Stimulated activated naive B cell treated with anti-CD40 and anti-IgM and Interleukin-4, amounts not matched to agents 10 μg/mL and 1 μg/mL and 100 μg/mL, for 72 hours (primary cell): ENCODE results near the gene BANP.
"Not testable (repeated sequence)": the region's sequence is repeated elsewhere in the genome, so short reads cannot be mapped to it uniquely, and the experiment has no call there.

ENCODE experiments used
- ATAC-seq, 2 donors: fragments of 150-1000 bp; cut with Tn5 transposase; replicated peaks; 2 replicates each; pipeline ENCODE4 v1.10.0; 2021; ENCODE audit warnings: moderate library complexity in 1 of 2
- DNase-seq: peaks from one replicate; pipeline ENCODE4 v3.0.0; 2021
- H3K27ac Mint-ChIP-seq: one replicate; pipeline ENCODE4 v1.8.0; 2022; ENCODE audit warnings: mild to moderate bottlenecking, mixed read lengths
- H3K27me3 Mint-ChIP-seq, 2 donors: one replicate each; pipeline ENCODE4 v1.8.0; 2022; ENCODE audit warnings: mixed read lengths in 2 of 2
- H3K36me3 Mint-ChIP-seq, 2 donors: one replicate each; pipeline ENCODE4 v1.8.0; 2022; ENCODE audit warnings: mixed read lengths in 2 of 2, mild to moderate bottlenecking in 1 of 2
- H3K4me1 Mint-ChIP-seq, 2 donors: one replicate each; pipeline ENCODE4 v1.8.0; 2022; ENCODE audit warnings: mixed read lengths in 2 of 2, mild to moderate bottlenecking in 1 of 2
- H3K4me3 Mint-ChIP-seq, 2 donors: one replicate each; pipeline ENCODE4 v1.8.0; 2022; ENCODE audit warnings: mild to moderate bottlenecking in 2 of 2, mixed read lengths in 2 of 2, moderate library complexity in 1 of 2
- H3K9me3 Mint-ChIP-seq, 2 donors: one replicate each; pipeline ENCODE4 v1.8.0; 2022; ENCODE audit warnings: mixed read lengths in 2 of 2, mild to moderate bottlenecking in 1 of 2

Gene BANP

DNA sequence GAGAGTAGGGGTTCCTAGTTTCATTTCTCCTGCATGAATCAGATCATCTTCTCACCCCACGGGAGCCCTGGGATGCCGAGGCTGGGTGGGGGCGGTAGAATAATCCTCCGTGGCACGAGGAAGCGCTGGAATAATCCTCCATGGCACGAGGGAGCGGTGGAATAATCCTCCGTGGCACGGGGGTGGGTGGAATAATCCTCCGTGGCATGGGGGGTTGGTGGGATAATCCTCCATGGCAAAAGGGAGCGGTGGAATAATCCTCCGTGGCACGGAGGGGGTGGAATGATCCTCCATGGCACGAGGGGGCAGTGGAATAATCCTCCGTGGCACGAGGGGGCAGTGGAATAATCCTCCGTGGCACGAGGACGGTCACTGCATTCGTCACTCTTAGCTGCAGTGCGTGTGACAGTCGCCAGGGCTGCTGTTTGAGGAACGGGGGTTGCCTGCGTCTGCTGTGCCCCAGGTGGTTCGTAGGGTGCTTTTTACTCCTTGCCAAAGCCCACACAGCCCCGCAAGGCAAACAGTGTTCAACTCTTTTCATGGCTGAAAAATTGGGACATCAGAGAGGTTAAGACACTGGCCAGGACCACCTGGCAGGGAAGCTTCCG, 152.5 kb downstream of the BANP start:
- Mint-ChIP-seq H3K27me3 (peaks cover 26 to 33% of the 10 kb centered on the region in 2 donors), H3K4me3 (no peak overlapping the region), H3K27ac (no peak overlapping the region), H3K4me1 (peaks cover 12 to 16% of the 10 kb centered on the region in 2 donors), H3K9me3 (peaks cover under 1 to 4% of the 10 kb centered on the region in 2 donors), H3K36me3 (peaks cover 2% of the 10 kb centered on the region in 2 donors)
- DNase-seq (no peak), ATAC-seq (no peak)

DNA sequence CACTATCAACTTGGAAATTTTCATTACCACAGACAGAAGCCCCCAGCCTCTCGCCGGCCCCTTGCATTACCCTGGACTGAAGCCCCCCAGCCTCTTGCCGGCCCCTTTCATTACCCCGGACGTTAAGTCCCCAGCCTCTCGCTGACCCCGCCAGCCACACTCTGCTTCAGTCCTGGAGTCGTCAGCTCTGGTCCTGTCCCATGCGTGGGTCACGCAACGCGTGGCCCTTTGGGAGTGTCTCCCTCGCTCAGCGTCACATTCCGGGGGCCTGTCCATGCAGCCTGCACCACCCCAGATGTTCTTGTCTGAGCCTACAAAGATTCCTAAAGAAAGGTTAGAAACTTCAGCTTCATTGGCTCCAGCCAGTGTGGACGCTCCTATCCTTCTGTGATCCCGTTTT, 153.1 kb downstream of the BANP start:
- Mint-ChIP-seq H3K27me3 (peaks cover 19 to 27% of the 10 kb centered on the region in 2 donors), H3K4me1 (peaks cover 8 to 10% of the 10 kb centered on the region in 2 donors)
- H3K27ac Mint-ChIP-seq, H3K9me3 Mint-ChIP-seq, ATAC-seq, DNase-seq, H3K36me3 Mint-ChIP-seq, H3K4me3 Mint-ChIP-seq: not testable (repeated sequence)

DNA sequence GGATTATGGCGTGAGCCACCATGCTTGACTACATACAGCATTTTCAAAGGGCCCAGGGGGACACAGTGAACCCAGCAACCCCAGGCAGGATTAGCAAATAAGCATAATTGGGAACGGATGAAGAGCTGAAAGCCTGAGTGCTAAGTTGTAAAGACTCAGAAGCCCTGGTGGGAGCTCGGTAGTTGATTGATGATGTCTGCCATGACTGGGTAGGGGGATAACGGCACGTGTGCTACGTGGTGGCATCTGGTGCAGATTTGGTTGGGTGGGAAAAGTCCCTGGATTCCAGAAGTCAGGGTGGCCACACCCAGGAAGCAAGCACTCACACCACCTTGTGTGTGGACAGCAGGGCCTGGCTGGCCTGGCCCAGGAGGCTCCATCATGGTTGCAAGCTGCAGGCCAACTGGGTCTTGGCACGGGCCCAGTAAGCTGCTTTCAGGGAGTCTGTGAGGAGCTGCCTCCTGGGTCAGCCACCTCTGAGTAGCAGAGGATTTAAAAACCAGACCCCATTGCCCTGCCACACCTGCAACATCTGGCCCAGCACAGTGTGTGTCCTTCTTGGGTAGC, 154.4 kb downstream of the BANP start:
- Mint-ChIP-seq H3K4me1 (peaks cover 3 to 10% of the 10 kb centered on the region in 2 donors), H3K27me3 (peaks cover 9 to 14% of the 10 kb centered on the region in 2 donors)
- not testable (repeated sequence) for DNase-seq, H3K9me3 Mint-ChIP-seq, H3K36me3 Mint-ChIP-seq, ATAC-seq, H3K27ac Mint-ChIP-seq, H3K4me3 Mint-ChIP-seq

- not testable (repeated sequence) for H3K27ac Mint-ChIP-seq, ATAC-seq, H3K4me3 Mint-ChIP-seq, H3K27me3 Mint-ChIP-seq, H3K4me1 Mint-ChIP-seq, H3K9me3 Mint-ChIP-seq, H3K36me3 Mint-ChIP-seq, DNase-seq
These were observed 155.3 kb downstream of the BANP start for GRCh38 chr16:88106566-88106965.

- Mint-ChIP-seq H3K4me3 (no peak overlapping the region), H3K9me3 (peaks cover 2 to 4% of the 10 kb centered on the region in 2 donors), H3K27me3 (no peaks in the 10 kb centered on the region), H3K27ac (no peak overlapping the region), H3K4me1 (peaks cover 0 to 5% of the 10 kb centered on the region in 2 donors), H3K36me3 (peaks cover 0 to 2% of the 10 kb centered on the region in 2 donors)
- DNase-seq = no peak
- ATAC-seq = no peak
These were observed 157.5 kb downstream of the BANP start for GRCh38 chr16:88108762-88109161.

GRCh38 chr16:88109726-88110621, 158.7 kb downstream of the BANP start:
- H3K4me1 Mint-ChIP-seq, H3K27ac Mint-ChIP-seq, H3K27me3 Mint-ChIP-seq, DNase-seq, ATAC-seq, H3K9me3 Mint-ChIP-seq, H3K4me3 Mint-ChIP-seq, H3K36me3 Mint-ChIP-seq: not testable (repeated sequence)

GRCh38 chr16:88110875-88111494, 159.8 kb downstream of the BANP start:
- not testable (repeated sequence) for H3K36me3 Mint-ChIP-seq, DNase-seq, H3K4me3 Mint-ChIP-seq, H3K9me3 Mint-ChIP-seq, ATAC-seq, H3K27me3 Mint-ChIP-seq, H3K27ac Mint-ChIP-seq
- peaks cover 9 to 14% of the 10 kb centered on the region in 2 donors for H3K4me1 Mint-ChIP-seq

GRCh38 chr16:88111976-88112375, 160.7 kb downstream of the BANP start:
- ATAC-seq, H3K4me3 Mint-ChIP-seq, DNase-seq, H3K36me3 Mint-ChIP-seq, H3K9me3 Mint-ChIP-seq, H3K27ac Mint-ChIP-seq: not testable (repeated sequence)
- H3K27me3 Mint-ChIP-seq = peaks cover 5 to 14% of the 10 kb centered on the region in 2 donors
- peaks cover 9 to 14% of the 10 kb centered on the region in 2 donors for H3K4me1 Mint-ChIP-seq

- H3K36me3 Mint-ChIP-seq = no peaks in the 10 kb centered on the region
- peaks cover 9 to 14% of the 10 kb centered on the region in 2 donors for H3K4me1 Mint-ChIP-seq
- ATAC-seq (peak; percentile 39 to 53), DNase-seq (no peak)
- H3K4me3 Mint-ChIP-seq = no peak overlapping the region
- peaks cover 0 to 2% of the 10 kb centered on the region in 2 donors for H3K9me3 Mint-ChIP-seq
- H3K27ac Mint-ChIP-seq = no peak overlapping the region
- H3K27me3 Mint-ChIP-seq = peaks cover 5 to 24% of the 10 kb centered on the region in 2 donors
These were observed 162.4 kb downstream of the BANP start for GRCh38 chr16:88113545-88114045.

GRCh38 chr16:88114541-88115228, 163.5 kb downstream of the BANP start:
- H3K4me3 Mint-ChIP-seq = peak overlapping the region in 1 of 2 donors; percentile 12
- ATAC-seq = peak; percentile 55 to 57
- not testable (repeated sequence) for DNase-seq, H3K36me3 Mint-ChIP-seq, H3K9me3 Mint-ChIP-seq
- peaks cover 12 to 30% of the 10 kb centered on the region in 2 donors for H3K27me3 Mint-ChIP-seq
- peaks cover 9 to 14% of the 10 kb centered on the region in 2 donors for H3K4me1 Mint-ChIP-seq
- H3K27ac Mint-ChIP-seq = peak overlapping the region; percentile 7

- DNase-seq = no peak
These were observed 164.9 kb downstream of the BANP start for GRCh38 chr16:88116121-88116520.

DNA sequence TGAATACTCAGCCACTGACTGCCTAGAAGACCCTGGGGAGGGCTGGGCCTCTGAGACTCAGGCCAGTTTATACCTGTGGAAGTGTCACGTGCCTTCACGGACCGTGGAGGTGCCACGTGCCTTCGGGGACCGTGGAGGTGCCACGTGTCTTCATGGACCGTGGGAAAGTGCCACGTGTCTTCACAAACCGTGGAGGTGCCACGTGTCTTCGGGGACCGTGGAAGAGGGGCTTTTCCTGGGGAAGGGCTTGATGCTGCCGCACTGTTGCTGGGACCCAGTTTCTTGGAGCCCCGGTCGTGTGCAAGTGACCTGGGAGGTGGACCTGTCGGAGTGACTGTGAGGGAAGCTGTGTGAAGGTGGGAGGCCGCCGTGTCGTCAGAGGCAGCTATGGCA, 166.2 kb downstream of the BANP start:
- ATAC-seq (no peak), DNase-seq (no peak)

More at GRCh38 chr16:88116121-88116520, 164.9 kb downstream of the BANP start:
- H3K27ac Mint-ChIP-seq = no peak overlapping the region
- no peaks in the 10 kb centered on the region for H3K36me3 Mint-ChIP-seq
- ATAC-seq = no peak
- peaks cover 15 to 33% of the 10 kb centered on the region in 2 donors for H3K27me3 Mint-ChIP-seq
- peaks cover 9 to 14% of the 10 kb centered on the region in 2 donors for H3K4me1 Mint-ChIP-seq
- H3K9me3 Mint-ChIP-seq = no peaks in the 10 kb centered on the region
- H3K4me3 Mint-ChIP-seq = no peak overlapping the region

DNA sequence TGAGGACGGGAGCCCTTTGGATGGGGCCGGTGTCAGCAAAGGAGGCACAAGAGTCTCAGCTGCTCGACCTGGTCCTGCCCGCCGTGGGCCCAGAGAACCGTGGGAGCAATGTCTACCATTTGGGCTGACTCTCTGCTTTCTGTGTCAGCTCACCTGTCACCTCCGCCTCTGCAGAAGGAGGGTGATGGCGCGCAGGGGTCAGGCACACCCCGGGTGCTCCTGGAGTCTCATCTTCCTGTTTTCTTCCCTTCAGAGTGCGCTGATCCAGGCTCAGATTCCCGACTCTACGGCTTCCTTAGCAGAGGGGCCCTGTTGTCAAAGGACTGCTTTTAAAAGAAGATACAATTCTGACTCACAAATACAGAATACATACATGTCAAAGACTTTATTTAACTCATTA, 167.1 kb downstream of the BANP start:
- Mint-ChIP-seq H3K27me3 (peaks cover 15 to 33% of the 10 kb centered on the region in 2 donors), H3K4me3 (no peak overlapping the region), H3K4me1 (peaks cover 9% of the 10 kb centered on the region in 2 donors), H3K27ac (no peak overlapping the region), H3K36me3 (no peaks in the 10 kb centered on the region), H3K9me3 (peaks cover 2 to 7% of the 10 kb centered on the region in 2 donors)
- ATAC-seq = no peak
- DNase-seq = no peak

More for the DNA sequence above, 166.2 kb downstream of the BANP start:
- H3K9me3 Mint-ChIP-seq = peaks cover 2 to 7% of the 10 kb centered on the region in 2 donors
- H3K4me1 Mint-ChIP-seq = peaks cover 9% of the 10 kb centered on the region in 2 donors
- no peaks in the 10 kb centered on the region for H3K36me3 Mint-ChIP-seq
- H3K27me3 Mint-ChIP-seq = peaks cover 15 to 33% of the 10 kb centered on the region in 2 donors
- H3K27ac Mint-ChIP-seq = no peak overlapping the region
- H3K4me3 Mint-ChIP-seq = no peak overlapping the region
